DND-41 (cell line): Measurements from ENCODE around the gene VANGL2.

ENCODE experiments used
- ATAC-seq: fragments of 200-7000 bp; cut with Tn5 transposase; 3 replicates; pipeline ENCODE4 v1.9.1; 2021; ENCODE audit warnings: low read depth; ENCODE audit not compliant: insufficient read depth
- DNase-seq: peaks from one replicate; pipeline ENCODE4 v3.0.0-alpha.2; 2020
- H2AFZ ChIP-seq: 2 replicates; pipeline ENCODE4 v1.6.0; 2012; ENCODE audit warnings: low read depth, low read length
- H3K27ac ChIP-seq: 2 replicates; pipeline ENCODE4 v1.5.1; 2012; ENCODE audit warnings: low read length, inconsistent platforms
- H3K27me3 ChIP-seq: fragments of 200-600 bp; sonication (generic); 2 replicates; pipeline ENCODE4 v1.6.0; 2012; ENCODE audit warnings: low read length, mild to moderate bottlenecking, inconsistent platforms; ENCODE audit not compliant: insufficient read depth, poor library complexity
- H3K36me3 ChIP-seq: 2 replicates; pipeline ENCODE4 v1.5.1; 2012; ENCODE audit warnings: low read length, inconsistent platforms; ENCODE audit not compliant: insufficient read depth
- H3K4me1 ChIP-seq: 2 replicates; pipeline ENCODE4 v1.5.1; 2012; ENCODE audit warnings: mild to moderate bottlenecking, low read length; ENCODE audit not compliant: insufficient read depth
- H3K4me2 ChIP-seq: 2 replicates; pipeline ENCODE4 v1.6.0; 2012; ENCODE audit warnings: mild to moderate bottlenecking, moderate library complexity, low read length, inconsistent platforms; ENCODE audit not compliant: insufficient read depth
- H3K4me3 ChIP-seq, 2 experiments: fragments of 200-600 bp in 1 of 2; shearing (Covaris generic) in 1 of 2; 2 replicates each; pipeline ENCODE4 v1.5.1; 2012 to 2016; ENCODE audit warnings: inconsistent platforms in 2 of 2, low read length in 2 of 2, mild to moderate bottlenecking in 2 of 2, low read depth in 1 of 2, moderate library complexity in 1 of 2
- H3K79me2 ChIP-seq: 2 replicates; pipeline ENCODE4 v1.6.0; 2012; ENCODE audit warnings: low read length, inconsistent platforms; ENCODE audit not compliant: insufficient read depth
- H3K9ac ChIP-seq: 2 replicates; pipeline ENCODE4 v1.6.0; 2012; ENCODE audit warnings: low read depth, mild to moderate bottlenecking, inconsistent platforms, low read length, moderate library complexity
- H3K9me3 ChIP-seq: 2 replicates; pipeline ENCODE4 v1.5.1; 2012; ENCODE audit warnings: low read length, moderate library complexity, mild to moderate bottlenecking, inconsistent platforms; ENCODE audit not compliant: insufficient read depth, severe bottlenecking
- H4K20me1 ChIP-seq: 2 replicates; pipeline ENCODE4 v1.6.0; 2012; ENCODE audit warnings: low read length; ENCODE audit not compliant: insufficient read depth
- CTCF ChIP-seq: IDR thresholded peaks from 2 replicates; pipeline ENCODE4 v1.5.1; 2012; ENCODE audit warnings: borderline replicate concordance, low read length, moderate library complexity, mild to moderate bottlenecking; ENCODE audit not compliant: poor library complexity, severe bottlenecking; ENCODE audit errors: extremely low read depth
- EZH2 ChIP-seq: IDR thresholded peaks from 3 replicates; pipeline ENCODE4 v1.6.1; 2012; ENCODE audit warnings: borderline replicate concordance, low read depth, mild to moderate bottlenecking, moderate library complexity, low read length, inconsistent platforms; ENCODE audit not compliant: severe bottlenecking

The VANGL2 gene

GRCh38 chr1:160459687-160460086 lies 59.3 kb downstream of the VANGL2 start:
- no peak overlapping the region for H3K9ac ChIP-seq
- H3K4me1 ChIP-seq: peaks cover 16% of the 10 kb centered on the region
- no peaks in the 10 kb centered on the region for H3K79me2 ChIP-seq
- ATAC-seq (no peak), DNase-seq (no peak)
- H3K27me3 ChIP-seq: no peaks in the 10 kb centered on the region
- H3K36me3 ChIP-seq: no peaks in the 10 kb centered on the region
- H3K9me3 ChIP-seq: no peaks in the 10 kb centered on the region
- no peaks in the 10 kb centered on the region for H4K20me1 ChIP-seq
- no peak for TF ChIP-seq EZH2
- TF ChIP-seq CTCF: no peak
- H3K4me2 ChIP-seq: no peak overlapping the region
- no peak overlapping the region for H3K4me3 ChIP-seq
- H3K27ac ChIP-seq: no peak overlapping the region
- no peak overlapping the region for H2AFZ ChIP-seq

- no peak overlapping the region for H3K4me3 ChIP-seq
- ATAC-seq: no peak
Observed at GRCh38 chr1:160460214-160460642, 59.9 kb downstream of the VANGL2 start.

DNA sequence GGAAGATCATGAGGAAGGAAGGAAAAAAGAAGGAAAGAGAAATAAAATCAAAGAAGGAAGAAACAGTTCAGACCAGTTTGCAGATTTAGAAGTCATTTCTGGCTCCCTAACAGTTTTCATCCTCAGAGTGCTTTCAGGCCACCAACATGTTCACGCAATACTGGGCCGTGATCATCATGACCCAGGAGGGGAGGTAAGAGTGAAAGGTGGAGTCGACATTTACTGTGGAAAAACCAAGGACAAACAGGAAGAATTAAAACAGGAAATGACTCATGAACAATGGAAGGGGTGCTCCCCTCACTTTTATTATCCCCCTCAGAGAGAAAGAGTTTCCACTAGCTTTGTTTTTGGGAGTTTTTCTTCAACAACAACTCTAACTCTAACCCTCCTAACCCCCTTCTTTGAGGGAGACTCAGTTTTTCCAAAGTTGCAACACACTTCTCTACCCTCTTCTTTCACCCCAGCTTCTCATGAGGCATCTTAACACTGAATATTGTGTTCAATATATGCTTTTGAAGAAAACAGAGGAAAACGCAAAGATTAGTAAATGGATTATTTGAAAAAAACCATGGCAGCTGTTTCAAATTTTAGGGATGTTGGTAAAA lies 60.4 kb downstream of the VANGL2 start:
- no peak for ATAC-seq
- H3K4me3 ChIP-seq: no peak overlapping the region
- H3K27ac ChIP-seq: peak overlapping the region; percentile 65
- H3K9ac ChIP-seq: no peak overlapping the region
- H3K79me2 ChIP-seq: no peaks in the 10 kb centered on the region
- H3K9me3 ChIP-seq: no peaks in the 10 kb centered on the region
- no peaks in the 10 kb centered on the region for H3K36me3 ChIP-seq
- H3K4me2 ChIP-seq: no peak overlapping the region
- H3K4me1 ChIP-seq: peaks cover 16% of the 10 kb centered on the region
- no peaks in the 10 kb centered on the region for H4K20me1 ChIP-seq
- TF ChIP-seq CTCF: no peak
- no peak for TF ChIP-seq EZH2
- no peak for DNase-seq
- peak overlapping the region; percentile 74 for H2AFZ ChIP-seq
- no peaks in the 10 kb centered on the region for H3K27me3 ChIP-seq

More at GRCh38 chr1:160460214-160460642, 59.9 kb downstream of the VANGL2 start:
- no peaks in the 10 kb centered on the region for H3K27me3 ChIP-seq
- no peaks in the 10 kb centered on the region for H3K9me3 ChIP-seq
- H3K36me3 ChIP-seq: no peaks in the 10 kb centered on the region
- no peaks in the 10 kb centered on the region for H4K20me1 ChIP-seq
- TF ChIP-seq EZH2 (no peak), CTCF (no peak)
- no peak overlapping the region for H3K4me2 ChIP-seq
- DNase-seq: no peak
- H3K27ac ChIP-seq: peak overlapping the region; percentile 65
- peaks cover 16% of the 10 kb centered on the region for H3K4me1 ChIP-seq
- peak overlapping the region; percentile 74 for H2AFZ ChIP-seq
- no peaks in the 10 kb centered on the region for H3K79me2 ChIP-seq
- no peak overlapping the region for H3K9ac ChIP-seq
